Adrenal gland (tissue), 12 donors: Measurements from ENCODE around the gene PSAP. TPM values are rescaled to one million over a fixed set of nuclear protein-coding genes. Genes with fewer than 3 reads are reported as not detected.

Experiments used
- DNase-seq, 7 donors: peaks; one replicate each; pipeline ENCODE4 v3.0.0-alpha.2; 2019 to 2020
- H3K27ac ChIP-seq, 5 donors: fragments of 200-600 bp; sonication (generic) in 4 of 5; 1 replicate in 3 of 5; 2 replicates in 2 of 5; pipeline versions ENCODE4 v1.5.1 to v1.8.0; 2016 to 2020; ENCODE audit warnings: mild to moderate bottlenecking in 1 of 5
- H3K27me3 ChIP-seq: fragments of 200-600 bp; 2 replicates; pipeline ENCODE4 v1.8.0; 2021
- H3K36me3 ChIP-seq, 2 donors: fragments of 200-600 bp; replicated peaks in 1 of 2; 1 replicate in 1 of 2; 2 replicates in 1 of 2; pipeline versions ENCODE4 v1.5.1 to v1.8.0; 2018 to 2022
- H3K4me1 ChIP-seq, 2 donors: fragments of 200-600 bp; replicated peaks in 1 of 2; 1 replicate in 1 of 2; 2 replicates in 1 of 2; pipeline versions ENCODE4 v1.5.1 to v1.8.0; 2018 to 2021
- H3K4me3 ChIP-seq, 4 donors: fragments of 200-600 bp; sonication (generic) in 3 of 4; one replicate each; pipeline ENCODE4 v1.5.1; 2016 to 2018
- H3K9me3 ChIP-seq, 3 donors: fragments of 200-600 bp; sonication (generic) in 1 of 3; replicated peaks in 1 of 3; 1 replicate in 2 of 3; 2 replicates in 1 of 3; pipeline versions ENCODE4 v1.5.1 to v1.8.0; 2016 to 2021
- CTCF ChIP-seq, 6 experiments: fragments of 450-650 bp in 4 of 6; fragments of 200-600 bp in 2 of 6; sonication (generic) in 1 of 6; IDR thresholded peaks; 1 replicate in 5 of 6; 2 replicates in 1 of 6; pipeline versions ENCODE4 v1.5.1 to v1.8.0; 2016 to 2021; ENCODE audit warnings: antibody characterized with exemption in 6 of 6, mild to moderate bottlenecking in 2 of 6, moderate library complexity in 1 of 6
- POLR2A ChIP-seq, 2 donors: fragments of 450-650 bp; IDR thresholded peaks; one replicate each; pipeline ENCODE4 v1.6.1; 2017; ENCODE audit warnings: antibody characterized with exemption in 2 of 2, mild to moderate bottlenecking in 2 of 2, moderate library complexity in 1 of 2
- WGBS, 4 donors: extraction: QIAGEN DNeasy Blood & Tissue Kit in 2 of 4; methylation state at CpG; one replicate each; pipeline versions ENCODE4 v1.1.5 to v1.1.7; 2013 to 2017; 5-methylcytosine and 5-hydroxymethylcytosine counted together
- intact Hi-C, 2 donors: fragments of 100-400 bp; cut with DNase I; formaldehyde crosslinking; loops; one replicate each; pipeline versions ENCODE4 v1.14.1 to v1.15.0; 2022 to 2023
- microRNA-seq, 3 donors: library from miRNA; unstranded; fragments of <30 nt; microRNA quantifications; one replicate each; pipeline ENCODE4, GENCODE V29; 2017 to 2020
- polyA plus RNA-seq, 3 donors: library from polyadenylated mRNA; stranded (reverse); fragments of 200-250 nt in 2 of 3; fragments of 350-450 nt in 1 of 3; fragmentation: Illumina TruSeq in 1 of 3; extraction: RNeasy Lipid Tissue Mini Kit (QIAGEN cat#74804) in 1 of 3; gene quantifications; one replicate each; pipeline ENCODE4 v1.2.3, GENCODE V29; 2013 to 2014
- small RNA-seq, 2 donors: library from RNA; depleted of rRNA; stranded (forward); fragments of <200 nt; gene quantifications; one replicate each; pipeline ENCODE3, GENCODE V24; 2016
- total RNA-seq, 9 donors: library from RNA; depleted of rRNA in 4 of 9; stranded (reverse); fragments of >200 nt in 4 of 9; fragments of 120-200 nt in 1 of 9; fragmentation: NEBNext Ultra II Directional in 1 of 9; extraction: Animal tissue kit (Norgen Biotek cat#: 25700) in 1 of 9; gene quantifications; one replicate each; pipeline versions ENCODE4 v1.1.0 to v1.2.4, GENCODE V29; 2013 to 2023
- donor health status: healthy with polysubstance abuse.
- donor health status: Bipolar disorder and iron deficiency.
- donor health status: DM: yes; HTN: yes; CAD: no.
- donor health status: DM: no; HTN: no; CAD: no.
- donor health status: DM: no; HTN: no; CAD: no.
- donor health status: DM: yes; HTN: yes; CAD: no.

Gene PSAP
- total and polyA plus RNA-seq, 12 donors = 623 to 3,452 (median 2,140) TPM

- DNase-seq = peak in 6 of 7 donors; percentile 45 to 79 (median 58)
- intact Hi-C loops = no loop called here
- Histone ChIP-seq H3K4me3 (no peak overlapping the region), H3K4me1 (peaks cover 30 to 76% of the 10 kb centered on the region in 2 donors), H3K27me3 (no peaks in the 10 kb centered on the region), H3K9me3 (no peaks in the 10 kb centered on the region), H3K36me3 (no peaks in the 10 kb centered on the region), H3K27ac (peak overlapping the region in 4 of 5 donors; percentile 49 to 90 (median 66))
- WGBS, 4 donors = 48 to 76% (median 56%) methylated on average over 4 to 10 of the region's 10 CpGs
- TF ChIP-seq CTCF (IDR thresholded peaks at IDR 0.05) (no peak), POLR2A (IDR thresholded peaks at IDR 0.05) (no peak)
Observed at GRCh38 chr10:71767420-71768035, 83.5 kb downstream of the PSAP start.

GRCh38 chr10:71766717-71767419 is 84.2 kb downstream of the PSAP start:
- peak in 5 of 7 donors; percentile 56 to 75 (median 62) for DNase-seq
- 49 to 65% (median 54%) methylated on average over 4 to 10 of the region's 10 CpGs for WGBS, 4 donors
- H3K27me3 ChIP-seq = no peaks in the 10 kb centered on the region
- no peaks in the 10 kb centered on the region for H3K9me3 ChIP-seq
- peaks cover 25 to 73% of the 10 kb centered on the region in 2 donors for H3K4me1 ChIP-seq
- TF ChIP-seq POLR2A (IDR thresholded peaks at IDR 0.05) = no peak
- TF ChIP-seq CTCF (IDR thresholded peaks at IDR 0.05) = no peak
- H3K4me3 ChIP-seq = no peak overlapping the region
- no peaks in the 10 kb centered on the region for H3K36me3 ChIP-seq
- H3K27ac ChIP-seq = peak overlapping the region in 4 of 5 donors; percentile 49 to 90 (median 66)
- intact Hi-C loops = no loop called here

Small RNAs within 50 kb of the gene (microRNA-seq; reads per million reads assigned to microRNA genes)
- 0 to 0.76 (median 0) reads per million in 3 donors for gene MIR7152

Small RNAs within 50 kb of the gene (small RNA-seq; reads per million reads assigned to genes)
- gene MIR7152 (0 to 0.12 reads per million in 2 donors), gene RNU7-38P (0 reads per million in 2 donors)

Other genes with a start within 250 kb of the PSAP start
- gene C10orf105, start 131.5 kb downstream of the PSAP start, total RNA-seq = under 1 TPM in 7 of 9 donors, not detected in 2; under 0.01 to 0.48 (median 0.08) TPM
- gene C10orf105, start 131.5 kb downstream of the PSAP start, polyA plus RNA-seq = under 1 TPM; 0.07 to 0.08 (median 0.07) TPM
- gene VSIR, start 77.7 kb downstream of the PSAP start, total RNA-seq = 10 to 100 TPM in 8 of 9 donors, 1 to 10 TPM in 1; 8.0 to 71.7 (median 41.4) TPM
- 10 to 100 TPM; 10.8 to 17.1 (median 15.3) TPM for gene VSIR, start 77.7 kb downstream of the PSAP start, polyA plus RNA-seq
- 10 to 100 TPM in 8 of 9 donors, 1 to 10 TPM in 1; 4.8 to 49.7 (median 33.4) TPM for gene CHST3, start 113.1 kb upstream of the PSAP start, total RNA-seq
- gene CHST3, start 113.1 kb upstream of the PSAP start, polyA plus RNA-seq = 10 to 100 TPM in 1 of 3 donors, 1 to 10 TPM in 2; 3.9 to 30.2 (median 5.4) TPM
- gene SPOCK2, start 237.3 kb upstream of the PSAP start, total RNA-seq = 10 to 100 TPM; 13.8 to 68.9 (median 38.2) TPM
- gene SPOCK2, start 237.3 kb upstream of the PSAP start, polyA plus RNA-seq = 10 to 100 TPM; 11.7 to 57.8 (median 23.6) TPM